PFSK-1 (cell line): Measurements from ENCODE around the gene PXT1.

Source experiments
- FOXP2 ChIP-seq: optimal IDR thresholded peaks from 2 replicates; pipeline ENCODE3; 2011; ENCODE audit warnings: borderline replicate concordance, control low read depth, inconsistent platforms; ENCODE audit not compliant: insufficient read depth; ENCODE audit errors: extremely low read length, extremely low read depth
- POLR2AphosphoS5 ChIP-seq: IDR thresholded peaks from 2 replicates; pipeline ENCODE4 v1.6.1; 2012; ENCODE audit warnings: low read depth, mild to moderate bottlenecking, control low read depth, low read length, moderate library complexity
- SIN3A ChIP-seq: IDR thresholded peaks from 2 replicates; pipeline ENCODE4 v1.6.1; 2012; ENCODE audit warnings: mild to moderate bottlenecking, low read length, moderate library complexity, borderline replicate concordance; ENCODE audit not compliant: insufficient read depth
- TAF1 ChIP-seq: IDR thresholded peaks from 2 replicates; pipeline ENCODE4 v1.6.1; 2012; ENCODE audit warnings: low read length, control low read depth, borderline replicate concordance; ENCODE audit not compliant: insufficient read depth
- TF ChIP-seq, protein P1 (sequence below), 2 experiments: IDR thresholded peaks; 2 replicates each; pipeline versions ENCODE4 v1.6.1 to v1.8.0; 2011 to 2012; ENCODE audit warnings: low read depth in 2 of 2, low read length in 2 of 2, control low read depth in 1 of 2, inconsistent platforms in 1 of 2, mild to moderate bottlenecking in 1 of 2, moderate library complexity in 1 of 2; ENCODE audit not compliant: insufficient read depth in 1 of 2

The PXT1 gene

DNA sequence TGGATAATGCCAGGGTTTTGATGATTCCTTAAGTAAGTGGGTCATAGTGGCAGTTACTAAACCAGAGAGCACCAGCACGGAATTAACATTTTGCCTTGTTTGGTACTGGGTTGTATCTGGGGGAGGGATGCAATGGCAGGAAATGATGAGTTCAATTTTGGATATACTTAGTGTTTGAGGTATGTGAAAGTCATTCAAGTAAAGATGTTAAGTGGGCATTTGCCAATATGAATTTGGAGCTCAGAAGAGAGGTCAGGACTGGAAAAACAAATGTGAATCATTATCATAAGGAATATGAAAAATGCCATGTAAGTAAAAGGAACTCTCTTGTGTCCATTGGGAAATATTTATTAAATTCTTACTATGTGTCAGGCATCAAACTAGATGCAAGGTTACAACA is 6.2 kb downstream of the PXT1 start:
- TF ChIP-seq, protein P1, sequence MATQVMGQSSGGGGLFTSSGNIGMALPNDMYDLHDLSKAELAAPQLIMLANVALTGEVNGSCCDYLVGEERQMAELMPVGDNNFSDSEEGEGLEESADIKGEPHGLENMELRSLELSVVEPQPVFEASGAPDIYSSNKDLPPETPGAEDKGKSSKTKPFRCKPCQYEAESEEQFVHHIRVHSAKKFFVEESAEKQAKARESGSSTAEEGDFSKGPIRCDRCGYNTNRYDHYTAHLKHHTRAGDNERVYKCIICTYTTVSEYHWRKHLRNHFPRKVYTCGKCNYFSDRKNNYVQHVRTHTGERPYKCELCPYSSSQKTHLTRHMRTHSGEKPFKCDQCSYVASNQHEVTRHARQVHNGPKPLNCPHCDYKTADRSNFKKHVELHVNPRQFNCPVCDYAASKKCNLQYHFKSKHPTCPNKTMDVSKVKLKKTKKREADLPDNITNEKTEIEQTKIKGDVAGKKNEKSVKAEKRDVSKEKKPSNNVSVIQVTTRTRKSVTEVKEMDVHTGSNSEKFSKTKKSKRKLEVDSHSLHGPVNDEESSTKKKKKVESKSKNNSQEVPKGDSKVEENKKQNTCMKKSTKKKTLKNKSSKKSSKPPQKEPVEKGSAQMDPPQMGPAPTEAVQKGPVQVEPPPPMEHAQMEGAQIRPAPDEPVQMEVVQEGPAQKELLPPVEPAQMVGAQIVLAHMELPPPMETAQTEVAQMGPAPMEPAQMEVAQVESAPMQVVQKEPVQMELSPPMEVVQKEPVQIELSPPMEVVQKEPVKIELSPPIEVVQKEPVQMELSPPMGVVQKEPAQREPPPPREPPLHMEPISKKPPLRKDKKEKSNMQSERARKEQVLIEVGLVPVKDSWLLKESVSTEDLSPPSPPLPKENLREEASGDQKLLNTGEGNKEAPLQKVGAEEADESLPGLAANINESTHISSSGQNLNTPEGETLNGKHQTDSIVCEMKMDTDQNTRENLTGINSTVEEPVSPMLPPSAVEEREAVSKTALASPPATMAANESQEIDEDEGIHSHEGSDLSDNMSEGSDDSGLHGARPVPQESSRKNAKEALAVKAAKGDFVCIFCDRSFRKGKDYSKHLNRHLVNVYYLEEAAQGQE (IDR thresholded peaks at IDR 0.05; ENCODE audit: insufficient read depth in 1 of 2, low read depth in 2 of 2, low read length in 2 of 2): no peak
- TF ChIP-seq TAF1: no peak
- TF ChIP-seq SIN3A: no peak
- no peak for TF ChIP-seq FOXP2
- no peak for TF ChIP-seq POLR2AphosphoS5

DNA sequence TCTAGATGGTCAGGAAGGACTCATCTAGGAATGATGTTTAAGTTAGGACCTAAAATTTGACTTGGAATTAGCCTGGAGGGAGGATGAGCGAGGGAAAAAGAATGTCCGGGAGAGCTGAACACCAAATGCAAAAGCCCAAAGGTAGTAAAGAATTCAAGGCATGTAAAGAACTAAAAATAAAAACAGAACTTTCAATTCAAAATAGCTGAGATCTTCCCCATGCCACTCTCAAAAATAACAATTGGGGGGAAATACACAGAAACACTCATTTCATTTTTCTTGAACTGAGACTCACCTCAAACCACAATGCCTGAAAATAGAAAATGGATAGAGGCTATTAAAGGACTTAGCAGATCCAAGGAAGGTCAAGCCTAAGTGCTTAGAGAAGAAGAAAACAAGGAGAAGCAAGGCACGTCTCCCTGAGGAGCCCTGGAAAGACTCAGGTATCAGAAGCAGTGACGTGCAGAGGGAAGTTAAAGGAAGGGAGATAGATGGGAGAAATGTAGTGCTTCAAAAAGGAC is 10.4 kb downstream of the PXT1 start:
- TF ChIP-seq POLR2AphosphoS5 (no peak), SIN3A (no peak), TAF1 (no peak), FOXP2 (no peak)
- TF ChIP-seq, protein P1 (IDR thresholded peaks at IDR 0.05; ENCODE audit: insufficient read depth in 1 of 2, low read depth in 2 of 2, low read length in 2 of 2): no peak

DNA sequence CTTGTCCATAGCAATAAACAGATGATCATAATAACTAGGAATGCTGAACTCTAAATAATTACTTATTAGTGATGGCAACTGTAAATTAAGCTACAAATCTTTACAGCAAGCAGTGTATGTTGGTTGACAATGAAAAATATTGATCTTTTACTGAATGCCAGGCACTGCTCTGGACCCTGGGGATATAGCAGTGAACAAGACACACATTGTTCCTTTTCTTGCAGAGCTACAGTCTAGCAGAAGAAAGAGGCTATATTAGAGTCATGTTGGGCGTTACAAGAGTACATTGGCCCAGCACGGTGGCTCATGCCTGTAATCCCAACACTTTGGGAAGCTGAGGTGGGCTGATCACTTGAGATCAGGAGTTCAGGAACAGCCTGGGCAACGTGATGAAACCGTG is 11.5 kb downstream of the PXT1 start:
- TF ChIP-seq, protein P1 (IDR thresholded peaks at IDR 0.05; ENCODE audit: insufficient read depth in 1 of 2, low read depth in 2 of 2, low read length in 2 of 2): no peak
- TF ChIP-seq TAF1 (no peak), POLR2AphosphoS5 (no peak), SIN3A (no peak), FOXP2 (no peak)

DNA sequence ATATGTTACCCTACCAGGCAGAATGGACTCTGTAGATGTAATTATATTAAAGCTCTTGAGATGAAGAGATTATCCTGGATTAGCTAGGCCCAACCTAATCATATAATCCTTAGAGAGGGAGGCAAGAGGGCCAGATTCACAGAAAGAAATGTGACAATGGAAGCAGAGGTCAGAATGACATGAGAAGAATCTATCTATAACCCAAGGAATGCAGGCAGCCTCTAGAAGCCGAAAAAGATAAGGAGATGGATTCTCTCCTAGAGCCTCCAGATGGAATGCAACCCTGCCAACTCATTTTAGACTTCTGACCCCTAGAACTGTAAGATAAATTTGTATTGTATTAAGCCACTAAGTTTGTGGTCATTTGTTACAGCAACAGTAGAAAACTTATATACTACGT is 12.3 kb downstream of the PXT1 start:
- TF ChIP-seq POLR2AphosphoS5: no peak
- TF ChIP-seq, protein P1 (IDR thresholded peaks at IDR 0.05; ENCODE audit: insufficient read depth in 1 of 2, low read depth in 2 of 2, low read length in 2 of 2): no peak
- TF ChIP-seq FOXP2: no peak
- no peak for TF ChIP-seq SIN3A
- no peak for TF ChIP-seq TAF1

DNA sequence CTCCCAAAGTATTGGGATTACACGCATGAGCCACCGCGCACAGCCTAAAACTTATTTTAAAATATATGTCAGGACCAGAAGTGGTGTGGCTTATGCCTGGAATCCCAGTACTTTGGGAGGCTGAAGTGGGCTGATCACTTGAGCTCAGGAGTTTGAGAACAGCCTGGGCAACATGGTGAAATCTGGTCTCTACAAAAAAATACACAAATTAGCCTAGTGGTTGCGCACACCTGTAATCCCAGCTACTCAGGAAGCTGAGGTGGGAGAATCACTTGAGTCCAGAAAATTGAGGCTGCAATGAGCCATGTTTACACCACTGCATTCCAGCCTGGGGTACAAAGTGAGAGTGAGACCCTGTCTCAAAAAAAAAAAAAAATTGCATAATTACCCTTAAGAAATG is 13.7 kb downstream of the PXT1 start:
- TF ChIP-seq FOXP2: no peak
